OCI-LY1 (cell line): Measurements from ENCODE around the gene SPACA4.
A peak's percentile ranks its signal among the peaks of the same experiment; 100 is the strongest.

Source experiments
- H2AFZ ChIP-seq: fragments of 200-600 bp; sonication (generic), shearing (Covaris generic); 2 replicates; pipeline ENCODE4 v1.6.0; 2014; ENCODE audit warnings: antibody characterized with exemption, mild to moderate bottlenecking, low read length
- H3F3A ChIP-seq: fragments of 200-600 bp; sonication (generic), shearing (Covaris generic); 2 replicates; pipeline ENCODE4 v1.6.0; 2014; ENCODE audit warnings: mild to moderate bottlenecking, antibody characterized with exemption, low read length, moderate library complexity; ENCODE audit not compliant: insufficient read depth
- H3K27ac ChIP-seq: fragments of 200-600 bp; sonication (generic); 2 replicates; pipeline ENCODE4 v1.5.1; 2014; ENCODE audit warnings: low read length, mixed run types, mild to moderate bottlenecking, low read depth; ENCODE audit not compliant: poor library complexity, severe bottlenecking
- H3K27me3 ChIP-seq: fragments of 200-600 bp; sonication (generic); 2 replicates; pipeline ENCODE4 v1.6.0; 2014; ENCODE audit warnings: antibody characterized with exemption, mild to moderate bottlenecking, low read length, moderate library complexity; ENCODE audit not compliant: insufficient read depth
- H3K36me3 ChIP-seq: fragments of 200-600 bp; sonication (generic); 2 replicates; pipeline ENCODE4 v1.6.1; 2014; ENCODE audit warnings: mild to moderate bottlenecking, antibody characterized with exemption, low read length, moderate library complexity, mixed read lengths; ENCODE audit not compliant: insufficient read depth
- H3K4me1 ChIP-seq: fragments of 200-600 bp; sonication (generic); 2 replicates; pipeline ENCODE4 v1.5.1; 2014; ENCODE audit warnings: mild to moderate bottlenecking, low read length, moderate library complexity; ENCODE audit not compliant: insufficient read depth, severe bottlenecking
- H3K4me2 ChIP-seq: fragments of 200-600 bp; sonication (generic), shearing (Covaris generic); 2 replicates; pipeline ENCODE4 v1.6.1; 2014; ENCODE audit warnings: low read length
- H3K4me3 ChIP-seq: fragments of 200-600 bp; sonication (generic); 2 replicates; pipeline ENCODE4 v1.5.1; 2014; ENCODE audit warnings: low read length, low read depth, mild to moderate bottlenecking, mixed read lengths; ENCODE audit not compliant: poor library complexity, severe bottlenecking
- H3K79me2 ChIP-seq: fragments of 200-600 bp; shearing (Covaris generic); 2 replicates; pipeline ENCODE4 v1.6.1; 2016; ENCODE audit warnings: mixed run types, low read length, mixed read lengths; ENCODE audit not compliant: insufficient read depth
- H3K9ac ChIP-seq: fragments of 200-600 bp; sonication (generic), shearing (Covaris generic); 2 replicates; pipeline ENCODE4 v1.6.1; 2014; ENCODE audit warnings: mild to moderate bottlenecking, low read length, mixed read lengths
- H3K9me2 ChIP-seq: fragments of 200-600 bp; sonication (generic), shearing (Covaris generic); 2 replicates; pipeline ENCODE4 v1.6.1; 2014; ENCODE audit warnings: low read depth, mild to moderate bottlenecking, low read length, mixed read lengths
- H3K9me3 ChIP-seq: fragments of 200-600 bp; shearing (Covaris generic); 2 replicates; pipeline ENCODE4 v1.6.1; 2014; ENCODE audit warnings: low read length, mixed read lengths
- H4K20me1 ChIP-seq: fragments of 200-600 bp; sonication (generic), shearing (Covaris generic); 2 replicates; pipeline ENCODE4 v1.6.0; 2016; ENCODE audit warnings: mild to moderate bottlenecking, low read length; ENCODE audit not compliant: insufficient read depth
- EZH2 ChIP-seq: fragments of 200-600 bp; sonication (generic), shearing (Covaris generic); IDR thresholded peaks from 2 replicates; pipeline ENCODE4 v1.8.0; 2017; ENCODE audit warnings: borderline replicate concordance, mixed run types, mild to moderate bottlenecking, antibody characterized with exemption, low read length, moderate library complexity, mixed read lengths
- TF ChIP-seq, protein P1 (sequence below): fragments of 200-600 bp; sonication (generic), shearing (Covaris generic); IDR thresholded peaks from 2 replicates; pipeline ENCODE4 v1.5.1; 2017; ENCODE audit warnings: mild to moderate bottlenecking, antibody characterized with exemption, low read length, moderate library complexity, mixed read lengths

Gene SPACA4

DNA sequence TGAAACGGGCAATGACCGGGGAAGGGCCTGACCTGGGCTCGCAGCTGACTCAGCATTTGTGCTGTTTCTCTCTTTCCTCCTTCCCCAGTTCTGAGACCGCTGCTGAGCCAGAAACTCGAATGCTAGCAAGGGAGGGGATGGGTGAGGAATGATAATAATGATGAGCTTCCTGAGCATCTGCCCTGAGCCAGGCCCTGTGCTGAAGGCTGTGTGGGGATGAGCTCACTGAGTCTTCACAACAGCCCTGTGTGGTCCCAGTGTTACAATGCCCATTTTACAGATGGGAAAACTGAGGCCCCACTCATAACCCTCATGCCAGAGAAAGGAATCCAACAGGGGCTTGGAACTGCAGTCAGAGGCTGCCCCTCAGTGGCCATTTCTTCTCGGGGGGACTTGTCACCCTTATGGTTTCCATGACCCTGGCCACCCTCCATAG, 46.4 kb upstream of the SPACA4 start:
- H3K4me3 ChIP-seq: no peak overlapping the region
- H3K4me2 ChIP-seq: no peak overlapping the region
- no peak overlapping the region for H3K9ac ChIP-seq
- H4K20me1 ChIP-seq: no peaks in the 10 kb centered on the region
- H3K79me2 ChIP-seq: no peaks in the 10 kb centered on the region
- no peak overlapping the region for H2AFZ ChIP-seq
- no peak overlapping the region for H3K27ac ChIP-seq
- no peak for TF ChIP-seq EZH2
- TF ChIP-seq, protein P1, sequence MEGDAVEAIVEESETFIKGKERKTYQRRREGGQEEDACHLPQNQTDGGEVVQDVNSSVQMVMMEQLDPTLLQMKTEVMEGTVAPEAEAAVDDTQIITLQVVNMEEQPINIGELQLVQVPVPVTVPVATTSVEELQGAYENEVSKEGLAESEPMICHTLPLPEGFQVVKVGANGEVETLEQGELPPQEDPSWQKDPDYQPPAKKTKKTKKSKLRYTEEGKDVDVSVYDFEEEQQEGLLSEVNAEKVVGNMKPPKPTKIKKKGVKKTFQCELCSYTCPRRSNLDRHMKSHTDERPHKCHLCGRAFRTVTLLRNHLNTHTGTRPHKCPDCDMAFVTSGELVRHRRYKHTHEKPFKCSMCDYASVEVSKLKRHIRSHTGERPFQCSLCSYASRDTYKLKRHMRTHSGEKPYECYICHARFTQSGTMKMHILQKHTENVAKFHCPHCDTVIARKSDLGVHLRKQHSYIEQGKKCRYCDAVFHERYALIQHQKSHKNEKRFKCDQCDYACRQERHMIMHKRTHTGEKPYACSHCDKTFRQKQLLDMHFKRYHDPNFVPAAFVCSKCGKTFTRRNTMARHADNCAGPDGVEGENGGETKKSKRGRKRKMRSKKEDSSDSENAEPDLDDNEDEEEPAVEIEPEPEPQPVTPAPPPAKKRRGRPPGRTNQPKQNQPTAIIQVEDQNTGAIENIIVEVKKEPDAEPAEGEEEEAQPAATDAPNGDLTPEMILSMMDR: peak; percentile 28; the same call in 1 of the 2 replicates
- no peaks in the 10 kb centered on the region for H3K36me3 ChIP-seq
- no peaks in the 10 kb centered on the region for H3K9me3 ChIP-seq
- H3K27me3 ChIP-seq: no peaks in the 10 kb centered on the region
- no peaks in the 10 kb centered on the region for H3K4me1 ChIP-seq
- H3F3A ChIP-seq: no peaks in the 10 kb centered on the region
- no peaks in the 10 kb centered on the region for H3K9me2 ChIP-seq

GRCh38 chr19:48561412-48561811, 45.1 kb upstream of the SPACA4 start:
- H3K9me3 ChIP-seq: no peaks in the 10 kb centered on the region
- no peaks in the 10 kb centered on the region for H3K79me2 ChIP-seq
- H3F3A ChIP-seq: no peaks in the 10 kb centered on the region
- no peak overlapping the region for H3K4me3 ChIP-seq
- no peaks in the 10 kb centered on the region for H3K27me3 ChIP-seq
- no peak overlapping the region for H3K27ac ChIP-seq
- no peaks in the 10 kb centered on the region for H3K9me2 ChIP-seq
- no peaks in the 10 kb centered on the region for H4K20me1 ChIP-seq
- no peak overlapping the region for H2AFZ ChIP-seq
- TF ChIP-seq, protein P1: no peak
- TF ChIP-seq EZH2: no peak
- H3K4me1 ChIP-seq: no peaks in the 10 kb centered on the region
- H3K36me3 ChIP-seq: no peaks in the 10 kb centered on the region
- no peak overlapping the region for H3K4me2 ChIP-seq
- H3K9ac ChIP-seq: no peak overlapping the region

GRCh38 chr19:48565090-48565489, 41.5 kb upstream of the SPACA4 start:
- Histone ChIP-seq H3K4me2 (no peak overlapping the region), H3K9me3 (no peaks in the 10 kb centered on the region), H3K79me2 (no peaks in the 10 kb centered on the region), H3K4me1 (no peaks in the 10 kb centered on the region), H3K4me3 (no peak overlapping the region), H3K9ac (no peak overlapping the region), H3K27ac (no peak overlapping the region), H2AFZ (no peak overlapping the region), H3K27me3 (no peaks in the 10 kb centered on the region), H3K9me2 (no peaks in the 10 kb centered on the region), H3K36me3 (no peaks in the 10 kb centered on the region), H4K20me1 (no peaks in the 10 kb centered on the region), H3F3A (no peaks in the 10 kb centered on the region)
- TF ChIP-seq EZH2: no peak
- TF ChIP-seq, protein P1: no peak
